GM12878 (cell line): ENCODE measurements around the gene PPP4R3B.

ENCODE experiments used
- MYC ChIP-seq: IDR thresholded peaks from 2 replicates; pipeline ENCODE4 v1.6.1; 2011; ENCODE audit warnings: mild to moderate bottlenecking, low read length, moderate library complexity, inconsistent platforms; ENCODE audit not compliant: insufficient read depth, insufficient replicate concordance, insufficient read length, severe bottlenecking
- STAT1 ChIP-seq: fragments of 450-650 bp; conservative IDR thresholded peaks from 2 replicates; pipeline ENCODE4 v1.6.1; 2014; ENCODE audit warnings: antibody characterized with exemption, mild to moderate bottlenecking

DNA sequence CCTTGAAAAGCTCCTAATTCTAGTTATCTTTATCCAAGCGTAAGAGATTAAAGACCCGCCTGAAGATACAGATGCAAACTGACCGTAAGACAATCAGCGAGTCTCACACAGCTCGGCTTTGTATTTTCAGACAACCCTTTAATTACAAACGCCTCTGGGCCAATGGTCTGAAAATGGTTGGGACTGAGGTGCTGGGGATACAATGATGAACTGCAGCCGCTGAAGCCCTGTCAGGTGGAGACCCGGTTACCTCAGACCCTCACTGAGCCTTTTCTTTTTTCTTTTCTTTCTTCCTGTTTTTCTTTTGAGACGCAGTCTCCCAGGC lies 98.6 kb downstream of the PPP4R3B start:
- TF ChIP-seq MYC, result no peak
- TF ChIP-seq STAT1, result no peak
